DND-41 (cell line): ENCODE data around the gene GSE1.

Experiments
- EZH2 ChIP-seq: IDR thresholded peaks from 3 replicates; pipeline ENCODE4 v1.6.1; 2012; ENCODE audit warnings: borderline replicate concordance, low read depth, mild to moderate bottlenecking, moderate library complexity, low read length, inconsistent platforms; ENCODE audit not compliant: severe bottlenecking
- TF ChIP-seq, protein P1 (sequence below): IDR thresholded peaks from 2 replicates; pipeline ENCODE4 v1.5.1; 2012; ENCODE audit warnings: borderline replicate concordance, low read length, moderate library complexity, mild to moderate bottlenecking; ENCODE audit not compliant: poor library complexity, severe bottlenecking; ENCODE audit errors: extremely low read depth

DNA sequence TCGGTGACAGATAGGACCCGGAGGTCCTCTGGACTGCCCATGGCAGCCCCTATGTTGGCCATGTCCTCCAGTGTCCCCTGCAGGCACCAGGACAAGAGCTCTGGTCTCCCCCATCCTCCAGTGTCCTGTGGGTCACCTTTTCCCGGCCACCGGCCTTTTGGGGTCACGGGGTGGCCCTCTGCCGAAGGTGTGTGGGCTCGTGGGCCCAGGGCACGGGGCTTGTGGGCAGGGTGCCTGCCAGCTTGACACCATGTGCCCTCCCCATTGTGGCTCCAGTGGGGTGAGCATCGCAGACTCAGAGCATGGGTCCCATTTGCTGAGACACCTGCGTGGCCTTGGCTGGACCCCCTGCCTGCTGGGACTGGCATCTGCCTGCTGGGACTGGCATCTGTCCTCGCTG, 18.1 kb downstream of the GSE1 start:
- TF ChIP-seq, protein P1, sequence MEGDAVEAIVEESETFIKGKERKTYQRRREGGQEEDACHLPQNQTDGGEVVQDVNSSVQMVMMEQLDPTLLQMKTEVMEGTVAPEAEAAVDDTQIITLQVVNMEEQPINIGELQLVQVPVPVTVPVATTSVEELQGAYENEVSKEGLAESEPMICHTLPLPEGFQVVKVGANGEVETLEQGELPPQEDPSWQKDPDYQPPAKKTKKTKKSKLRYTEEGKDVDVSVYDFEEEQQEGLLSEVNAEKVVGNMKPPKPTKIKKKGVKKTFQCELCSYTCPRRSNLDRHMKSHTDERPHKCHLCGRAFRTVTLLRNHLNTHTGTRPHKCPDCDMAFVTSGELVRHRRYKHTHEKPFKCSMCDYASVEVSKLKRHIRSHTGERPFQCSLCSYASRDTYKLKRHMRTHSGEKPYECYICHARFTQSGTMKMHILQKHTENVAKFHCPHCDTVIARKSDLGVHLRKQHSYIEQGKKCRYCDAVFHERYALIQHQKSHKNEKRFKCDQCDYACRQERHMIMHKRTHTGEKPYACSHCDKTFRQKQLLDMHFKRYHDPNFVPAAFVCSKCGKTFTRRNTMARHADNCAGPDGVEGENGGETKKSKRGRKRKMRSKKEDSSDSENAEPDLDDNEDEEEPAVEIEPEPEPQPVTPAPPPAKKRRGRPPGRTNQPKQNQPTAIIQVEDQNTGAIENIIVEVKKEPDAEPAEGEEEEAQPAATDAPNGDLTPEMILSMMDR, result no peak
- no peak for TF ChIP-seq EZH2
